ENCODE data around the gene SFXN2. TPM values are rescaled to one million over a fixed set of nuclear protein-coding genes. Genes with fewer than 3 reads are reported as not detected.

SFXN2 gene
- total RNA-seq, 2 experiments from 2014 or later, result 22.2 TPM

- Mint-ChIP-seq H3K4me3 (no peak overlapping the region), H3K4me1 (ENCODE audit: low read depth) (peaks cover 32% of the 10 kb centered on the region), H3K36me3 (ENCODE audit: low read depth) (peaks cover 23% of the 10 kb centered on the region), H3K27ac (no peak overlapping the region), H3K27me3 (ENCODE audit: low read depth) (no peaks in the 10 kb centered on the region), H3K9me3 (ENCODE audit: insufficient read depth) (no peaks in the 10 kb centered on the region)
- DNase-seq, result no peak
- POLR2A ChIA-PET, result no interaction called here
- CTCF ChIA-PET, result no interaction called here
- ATAC-seq, result no peak
Measured at GRCh38 chr10:102780527-102780808, 66.0 kb downstream of the SFXN2 start.

DNA sequence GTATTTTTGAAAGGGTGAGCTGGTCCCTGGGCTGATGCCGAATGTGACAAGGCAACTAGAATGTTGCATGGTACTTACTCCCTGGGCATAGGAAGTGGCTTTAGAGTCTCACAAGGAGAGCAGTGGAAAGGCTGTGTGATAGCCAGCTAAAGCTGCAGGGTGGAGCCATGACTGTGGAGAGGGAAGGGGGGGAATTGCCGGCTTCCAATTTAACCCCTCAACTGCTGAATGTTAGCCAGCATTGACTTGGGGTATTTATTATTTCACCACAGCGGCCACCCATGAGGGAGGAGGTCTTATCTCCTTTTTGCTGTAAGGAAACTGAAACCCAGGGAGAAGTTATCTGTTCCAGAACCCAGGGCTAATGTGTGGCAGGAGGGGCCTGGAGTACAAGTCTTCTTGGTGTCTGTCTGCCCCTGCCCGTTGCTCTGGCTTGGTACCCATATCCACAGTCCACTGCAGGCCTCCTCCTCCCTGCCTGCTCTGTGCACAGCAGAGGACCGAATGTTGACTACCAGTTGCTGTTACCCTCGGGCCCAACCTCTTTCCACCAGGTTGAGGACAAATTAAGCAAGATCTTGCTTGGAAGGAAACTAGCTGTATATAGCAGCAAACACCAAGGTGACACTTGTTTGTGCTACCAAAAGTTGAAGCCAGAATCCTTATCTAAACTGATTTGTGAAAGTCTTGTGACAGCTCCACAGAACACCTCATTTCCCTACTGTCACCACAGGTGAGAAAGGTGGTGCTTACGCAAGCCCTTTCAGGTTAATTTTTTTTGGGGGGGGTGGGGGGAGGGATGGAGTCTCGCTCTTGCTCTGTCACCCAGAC is 66.9 kb downstream of the SFXN2 start:
- Mint-ChIP-seq H3K27ac (no peak overlapping the region), H3K4me3 (no peak overlapping the region), H3K4me1 (ENCODE audit: low read depth) (peaks cover 28% of the 10 kb centered on the region), H3K36me3 (ENCODE audit: low read depth) (peaks cover 23% of the 10 kb centered on the region), H3K9me3 (ENCODE audit: insufficient read depth) (no peaks in the 10 kb centered on the region), H3K27me3 (ENCODE audit: low read depth) (no peaks in the 10 kb centered on the region)
- ATAC-seq, result no peak
- ChIA-PET CTCF (no interaction called here), POLR2A (no interaction called here)
- DNase-seq, result no peak

DNA sequence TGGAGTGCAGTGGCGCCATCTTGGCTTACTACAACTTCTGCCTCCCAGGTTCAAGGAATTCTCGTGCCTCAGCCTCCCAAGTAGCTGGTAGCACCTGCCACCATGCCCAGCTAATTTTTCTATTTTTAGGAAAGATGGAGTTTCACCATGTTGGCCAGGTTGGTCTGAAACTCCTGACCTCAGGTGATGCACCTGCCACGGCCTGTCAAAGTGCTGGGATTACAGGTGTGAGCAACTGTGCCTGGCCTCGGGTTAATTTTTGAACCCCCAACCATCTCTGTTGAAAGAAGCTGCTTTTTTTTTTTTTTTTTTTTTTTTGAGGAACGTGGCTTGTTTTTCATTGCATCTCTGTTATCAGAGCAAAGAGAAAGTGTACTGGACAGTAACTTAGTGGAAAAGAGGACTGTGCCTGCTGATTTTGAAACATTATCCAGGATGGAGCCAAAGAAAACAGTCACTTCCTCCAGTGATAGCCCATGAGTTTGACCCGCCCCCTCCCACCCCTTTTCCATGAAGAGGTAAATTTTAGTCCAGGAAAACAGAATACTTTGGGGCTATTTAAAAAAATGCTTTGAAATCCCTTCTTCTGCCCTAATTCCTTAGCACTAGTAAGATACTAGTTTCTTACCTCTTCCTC is 67.6 kb downstream of the SFXN2 start:
- ChIA-PET POLR2A (no interaction called here), CTCF (no interaction called here)
- H3K4me3 Mint-ChIP-seq, result no peak overlapping the region
- DNase-seq (no peak), ATAC-seq (no peak)
- peaks cover 22% of the 10 kb centered on the region for H3K4me1 Mint-ChIP-seq (ENCODE audit: low read depth)
- H3K27me3 Mint-ChIP-seq (ENCODE audit: low read depth), result no peaks in the 10 kb centered on the region
- H3K9me3 Mint-ChIP-seq (ENCODE audit: insufficient read depth), result no peaks in the 10 kb centered on the region
- H3K36me3 Mint-ChIP-seq (ENCODE audit: low read depth), result peaks cover 23% of the 10 kb centered on the region
- H3K27ac Mint-ChIP-seq, result no peak overlapping the region

DNA sequence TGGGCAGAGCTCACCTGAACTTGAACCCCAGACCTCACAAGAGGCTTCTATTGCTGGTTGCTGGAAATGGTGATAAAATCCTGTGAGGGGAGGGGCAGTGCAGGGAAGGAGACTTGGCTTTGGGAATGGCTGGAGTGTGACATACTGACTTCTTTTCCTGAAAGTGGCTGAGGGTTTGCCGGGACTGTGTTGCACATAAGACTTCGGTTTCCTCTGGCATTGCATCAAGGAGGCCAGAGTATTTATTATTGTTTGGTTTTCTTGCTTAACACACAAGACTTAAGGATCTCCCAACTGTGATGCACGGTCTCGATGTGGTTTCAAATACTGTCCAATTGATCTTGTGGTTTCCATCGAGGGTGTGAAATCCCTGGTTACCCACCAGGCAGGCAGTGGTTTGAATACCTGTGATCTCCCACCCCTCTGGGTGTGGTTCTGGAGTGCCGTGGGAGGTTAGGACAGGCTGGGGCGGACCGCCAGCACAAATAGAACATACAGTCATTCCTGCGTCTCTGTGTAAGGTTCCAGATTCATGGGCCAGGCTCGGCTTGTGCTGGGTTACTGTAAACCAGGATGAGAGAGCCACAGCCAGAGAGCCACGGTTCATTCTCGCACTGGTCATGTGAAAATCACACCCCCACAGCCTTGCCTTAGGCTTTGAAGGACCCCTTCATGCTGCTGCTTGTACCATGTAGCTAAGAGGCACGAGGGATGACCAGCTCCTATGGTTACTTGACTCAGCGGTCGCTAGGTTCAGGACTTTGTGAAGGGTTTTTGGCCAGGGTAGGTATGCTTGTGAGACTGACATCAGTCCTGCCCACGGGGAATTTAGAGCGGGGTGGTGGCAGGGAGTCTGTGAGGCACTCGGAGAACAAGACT is 68.5 kb downstream of the SFXN2 start:
- ChIA-PET CTCF (no interaction called here), POLR2A (no interaction called here)
- Mint-ChIP-seq H3K27ac (no peak overlapping the region), H3K9me3 (ENCODE audit: insufficient read depth) (no peaks in the 10 kb centered on the region), H3K4me3 (no peak overlapping the region), H3K4me1 (ENCODE audit: low read depth) (peaks cover 20% of the 10 kb centered on the region), H3K36me3 (ENCODE audit: low read depth) (peaks cover 21% of the 10 kb centered on the region), H3K27me3 (ENCODE audit: low read depth) (no peaks in the 10 kb centered on the region)
- ATAC-seq (no peak), DNase-seq (no peak)

DNA sequence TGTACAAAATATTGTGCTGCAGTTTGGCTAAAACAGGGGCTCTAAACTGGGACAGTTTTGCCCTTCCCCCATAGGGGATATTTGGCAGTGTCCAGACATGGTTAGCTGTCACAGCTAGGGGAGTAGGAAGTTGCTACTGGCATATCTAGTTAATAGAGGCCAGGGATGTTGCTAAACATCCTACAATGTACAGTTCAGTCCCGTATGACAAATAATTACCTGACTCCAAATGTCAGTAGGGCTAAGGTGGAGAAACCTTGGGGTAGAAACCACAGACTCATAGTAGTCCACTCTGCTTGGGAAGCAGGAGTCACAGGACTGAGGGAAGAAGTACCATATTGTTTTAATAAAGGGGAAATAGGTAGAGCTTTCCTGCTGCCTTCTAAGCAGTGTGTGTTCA is 69.1 kb downstream of the SFXN2 start:
- Mint-ChIP-seq H3K27ac (no peak overlapping the region), H3K36me3 (ENCODE audit: low read depth) (peaks cover 19% of the 10 kb centered on the region), H3K9me3 (ENCODE audit: insufficient read depth) (no peaks in the 10 kb centered on the region)

DNA sequence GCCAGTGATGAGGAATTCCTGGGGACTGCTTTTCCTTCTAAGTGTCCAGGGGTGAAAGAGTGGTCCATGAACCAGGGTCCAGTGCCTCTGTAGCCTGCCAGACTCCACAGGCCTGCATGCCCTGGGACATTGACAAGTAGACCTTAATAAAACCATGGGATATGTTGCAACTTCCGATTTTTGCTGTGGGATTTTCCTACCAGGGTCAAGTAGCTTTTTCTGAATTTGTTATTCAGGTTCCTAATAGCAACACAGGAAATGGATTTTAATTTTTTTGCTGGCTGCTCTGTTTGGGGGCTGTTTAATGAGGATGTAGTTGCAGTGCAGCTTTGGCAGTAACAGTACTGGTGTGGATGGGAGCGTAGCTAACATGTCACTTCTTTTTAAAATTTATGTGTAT is 71.4 kb downstream of the SFXN2 start:
- DNase-seq (no peak), ATAC-seq (no peak)
- Mint-ChIP-seq H3K27ac (no peak overlapping the region), H3K4me3 (no peak overlapping the region), H3K9me3 (ENCODE audit: insufficient read depth) (no peaks in the 10 kb centered on the region), H3K27me3 (ENCODE audit: low read depth) (no peaks in the 10 kb centered on the region), H3K36me3 (ENCODE audit: low read depth) (peaks cover 11% of the 10 kb centered on the region), H3K4me1 (ENCODE audit: low read depth) (peaks cover 17% of the 10 kb centered on the region)
- ChIA-PET POLR2A (interaction anchor here (0.6 kb wide), 1 partner anchor 70 kb away, joined by 4 read pairs; no protein-coding TSS in a partner anchor), CTCF (no interaction called here)

More for the DNA sequence above, 69.1 kb downstream of the SFXN2 start:
- DNase-seq, result no peak
- no peak for ATAC-seq
- CTCF ChIA-PET, result no interaction called here
- Mint-ChIP-seq H3K4me1 (ENCODE audit: low read depth) (peaks cover 20% of the 10 kb centered on the region), H3K4me3 (no peak overlapping the region), H3K27me3 (ENCODE audit: low read depth) (no peaks in the 10 kb centered on the region)
- POLR2A ChIA-PET, result no interaction called here

DNA sequence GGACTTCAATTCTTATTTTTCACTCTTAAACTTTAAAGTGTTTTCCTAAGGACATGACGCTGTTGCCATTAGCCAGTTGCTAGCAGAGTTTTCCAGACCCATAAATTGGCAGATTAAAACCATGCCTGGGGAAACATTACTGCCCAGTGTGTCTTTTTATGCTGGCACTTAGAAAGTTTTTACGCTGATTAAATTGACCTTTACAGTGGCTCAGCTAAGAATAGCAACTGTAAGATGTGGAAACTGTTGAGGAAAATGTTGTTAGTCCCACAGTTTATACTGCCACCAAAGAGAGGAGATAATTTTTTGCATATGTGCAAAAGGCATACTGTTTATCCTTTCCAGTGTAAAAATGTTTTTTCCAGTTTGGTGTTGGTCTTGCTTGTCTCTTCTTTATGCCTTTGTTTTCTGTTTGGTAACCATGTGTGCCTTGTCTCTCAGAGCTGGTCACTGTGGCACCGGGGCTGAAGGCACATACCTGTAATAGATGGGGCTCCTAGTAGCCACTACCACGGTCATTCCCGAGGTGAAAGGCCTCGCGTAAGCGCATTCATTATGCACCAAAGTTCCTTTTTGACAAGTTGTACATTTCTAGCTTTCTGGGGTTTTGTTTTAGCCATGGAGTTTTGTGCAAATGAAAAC is 77.4 kb downstream of the SFXN2 start:
- Mint-ChIP-seq H3K27me3 (ENCODE audit: low read depth) (no peaks in the 10 kb centered on the region), H3K4me3 (no peak overlapping the region), H3K9me3 (ENCODE audit: insufficient read depth) (no peaks in the 10 kb centered on the region), H3K27ac (no peak overlapping the region), H3K4me1 (ENCODE audit: low read depth) (peaks cover 22% of the 10 kb centered on the region), H3K36me3 (ENCODE audit: low read depth) (peaks cover 9% of the 10 kb centered on the region)
- ChIA-PET POLR2A (no interaction called here), CTCF (interaction anchor here (0.7 to 1.2 kb wide), 2 partner anchors 16 to 44 kb away, joined by 3 read pairs; no protein-coding TSS in a partner anchor)
- no peak for ATAC-seq
- DNase-seq, result no peak

Other genes with a start within 250 kb of the SFXN2 start
- gene ACTR1A, start 211.9 kb upstream of the SFXN2 start, total RNA-seq, result 10 to 100 TPM; 72.7 to 75.8 TPM
- 10 to 100 TPM; 10.6 to 12.0 TPM for gene SUFU, start 210.7 kb upstream of the SFXN2 start, total RNA-seq
- gene TRIM8, start 70.2 kb upstream of the SFXN2 start, total RNA-seq, result 10 to 100 TPM; 45.0 to 47.1 TPM
- 1 to 10 TPM; 4.7 to 5.2 TPM for gene ARL3, start 239 bp upstream of the SFXN2 start, total RNA-seq
- 10 to 100 TPM; 25.7 to 25.9 TPM for gene WBP1L, start 29.3 kb downstream of the SFXN2 start, total RNA-seq
- not detected for gene CYP17A1, start 122.8 kb downstream of the SFXN2 start, total RNA-seq
- gene BORCS7, start 139.6 kb downstream of the SFXN2 start, total RNA-seq, result 10 to 100 TPM; 10.4 to 11.2 TPM
- gene AS3MT, start 154.8 kb downstream of the SFXN2 start, total RNA-seq, result under 1 TPM; 0.52 to 0.68 TPM
- gene CNNM2, start 203.7 kb downstream of the SFXN2 start, total RNA-seq, result 1 to 10 TPM; 7.7 to 8.1 TPM

Data from activated CD8-positive, alpha-beta T cell treated with anti-CD3 and anti-CD28 coated beads, Interleukin-2, amount 10 ng/mL, durations not matched to agents 7 days and 5 days (primary cell).